Left lung (tissue), 10 donors: ENCODE measurements around the gene MMP25. TPM values are rescaled to one million over a fixed set of nuclear protein-coding genes. Genes with fewer than 3 reads are reported as not detected.

Experiments used
- ATAC-seq: fragments of 200-7000 bp; cut with Tn5 transposase; one replicate; pipeline ENCODE4 v1.9.1; 2020; ENCODE audit warnings: moderate library complexity
- DNase-seq, 4 donors: peaks; one replicate each; pipeline ENCODE4 v3.0.0-alpha.2; 2013 to 2020
- H3K27ac ChIP-seq, 2 donors: fragments of 200-600 bp; sonication (generic) in 1 of 2; one replicate each; pipeline versions ENCODE4 v1.5.0 to v1.8.0; 2020 to 2021
- H3K27me3 ChIP-seq, 2 donors: fragments of 200-600 bp; sonication (generic) in 1 of 2; one replicate each; pipeline versions ENCODE4 v1.5.0 to v1.8.0; 2020 to 2021
- H3K36me3 ChIP-seq, 2 donors: fragments of 200-600 bp; sonication (generic) in 1 of 2; one replicate each; pipeline versions ENCODE4 v1.5.0 to v1.8.0; 2020 to 2021
- H3K4me1 ChIP-seq, 2 donors: fragments of 200-600 bp; one replicate each; pipeline ENCODE4 v1.8.0; 2021
- H3K4me3 ChIP-seq, 2 donors: fragments of 200-600 bp; sonication (generic) in 1 of 2; one replicate each; pipeline versions ENCODE4 v1.5.0 to v1.8.0; 2020 to 2021; ENCODE audit warnings: mild to moderate bottlenecking in 1 of 2
- H3K9me3 ChIP-seq, 2 donors: fragments of 200-600 bp; sonication (generic) in 1 of 2; one replicate each; pipeline versions ENCODE4 v1.5.0 to v1.8.0; 2020 to 2021
- CTCF ChIP-seq, 2 donors: fragments of 200-600 bp; sonication (generic) in 1 of 2; IDR thresholded peaks; one replicate each; pipeline versions ENCODE4 v1.5.0 to v1.8.0; 2021; ENCODE audit warnings: antibody characterized with exemption in 2 of 2
- intact Hi-C, 2 donors: fragments of 100-400 bp; cut with DNase I; formaldehyde crosslinking; loops; one replicate each; pipeline versions ENCODE4 v1.11.2 to v1.14.2; 2022
- polyA plus RNA-seq, 6 donors: library from polyadenylated mRNA; unstranded; fragments of 120-200 nt; gene quantifications; one replicate each; pipeline ENCODE4 v1.2.1, GENCODE V29; 2013; ENCODE audit not compliant: insufficient read length in 6 of 6
- total RNA-seq, 2 donors: library from RNA; stranded (reverse); fragmentation: NEBNext Ultra II Directional; extraction: Animal tissue kit (Norgen Biotek cat#: 25700); gene quantifications; one replicate each; pipeline ENCODE4 v1.2.1, GENCODE V29; 2021
- donor health status: DM: no; HTN: yes; CAD: no.
- donor health status: DM: no; HTN: no; CAD: no.

The MMP25 gene
- total and polyA plus RNA-seq, 8 donors = 1.8 to 91.9 (median 2.4) TPM

DNA sequence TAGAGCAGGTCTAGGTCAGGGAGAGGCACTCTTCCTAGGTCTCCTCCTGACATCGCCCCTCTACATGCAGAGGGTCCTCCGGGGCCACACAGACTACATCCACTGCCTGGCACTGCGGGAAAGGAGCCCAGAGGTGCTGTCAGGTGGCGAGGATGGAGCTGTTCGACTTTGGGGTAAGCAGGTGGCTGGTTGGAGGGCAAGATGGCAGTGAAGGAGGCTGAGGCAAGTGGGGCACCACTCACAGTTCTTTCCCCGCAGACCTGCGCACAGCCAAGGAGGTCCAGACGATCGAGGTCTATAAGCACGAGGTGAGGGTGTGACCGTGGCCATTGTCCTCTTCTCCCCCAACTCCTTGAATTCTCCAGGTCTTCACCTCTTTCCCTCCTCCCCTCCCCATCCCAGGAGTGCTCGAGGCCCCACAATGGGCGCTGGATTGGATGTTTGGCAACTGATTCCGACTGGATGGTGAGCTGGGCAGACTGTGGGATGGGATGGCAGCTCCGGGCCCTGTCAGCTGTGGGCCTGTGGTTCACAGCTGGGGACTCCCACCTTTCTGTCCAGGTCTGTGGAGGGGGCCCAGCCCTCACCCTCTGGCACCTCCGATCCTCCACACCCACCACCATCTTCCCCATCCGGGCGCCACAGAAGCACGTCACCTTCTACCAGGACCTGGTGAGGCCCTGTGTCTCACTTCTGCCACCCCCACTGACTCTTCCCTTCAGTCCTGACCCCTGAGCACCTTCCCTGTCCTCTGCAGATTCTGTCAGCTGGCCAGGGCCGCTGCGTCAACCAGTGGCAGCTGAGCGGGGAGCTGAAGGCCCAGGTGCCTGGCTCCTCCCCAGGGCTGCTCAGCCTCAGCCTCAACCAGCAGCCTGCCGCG is 19.5 kb upstream of the MMP25 start:
- Histone ChIP-seq H3K36me3 (peaks cover 0 to 23% of the 10 kb centered on the region in 2 donors), H3K27me3 (peaks cover 24 to 36% of the 10 kb centered on the region in 2 donors), H3K4me3 (no peak overlapping the region), H3K27ac (no peak overlapping the region), H3K4me1 (peaks cover 21 to 58% of the 10 kb centered on the region in 2 donors), H3K9me3 (no peaks in the 10 kb centered on the region)
- no peak for ATAC-seq
- intact Hi-C loops = no loop called here
- no peak for TF ChIP-seq CTCF (IDR thresholded peaks at IDR 0.05)
- DNase-seq = no peak

DNA sequence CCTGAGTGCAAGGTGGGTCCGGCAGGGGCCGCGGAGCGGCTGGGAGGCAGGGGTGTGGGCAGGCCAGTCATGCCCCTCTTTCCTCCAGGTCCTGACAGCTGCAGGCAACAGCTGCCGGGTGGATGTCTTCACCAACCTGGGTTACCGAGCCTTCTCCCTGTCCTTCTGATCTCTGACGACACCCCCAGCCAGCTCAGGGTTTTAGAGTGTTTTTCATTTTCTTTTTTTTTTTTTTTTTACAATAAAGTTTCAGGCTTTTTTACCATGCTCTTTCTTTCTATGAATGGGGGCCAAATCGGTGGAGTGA is 18.9 kb upstream of the MMP25 start:
- DNase-seq (no peak), ATAC-seq (no peak)
- Histone ChIP-seq H3K4me3 (no peak overlapping the region), H3K36me3 (peaks cover 0 to 21% of the 10 kb centered on the region in 2 donors), H3K4me1 (peaks cover 16 to 52% of the 10 kb centered on the region in 2 donors), H3K27ac (no peak overlapping the region), H3K27me3 (peaks cover 25 to 42% of the 10 kb centered on the region in 2 donors), H3K9me3 (no peaks in the 10 kb centered on the region)
- TF ChIP-seq CTCF (IDR thresholded peaks at IDR 0.05) = no peak
- intact Hi-C loops = no loop called here

GRCh38 chr16:3027983-3028715 is 18.2 kb upstream of the MMP25 start:
- Histone ChIP-seq H3K9me3 (no peaks in the 10 kb centered on the region), H3K27ac (no peak overlapping the region), H3K4me3 (no peak overlapping the region), H3K36me3 (peaks cover 0 to 21% of the 10 kb centered on the region in 2 donors), H3K27me3 (peaks cover 32 to 49% of the 10 kb centered on the region in 2 donors), H3K4me1 (peaks cover 9 to 45% of the 10 kb centered on the region in 2 donors)
- DNase-seq (peak in 3 of 4 donors; percentile 86 to 98 (median 87)), ATAC-seq (peak; percentile 68)
- intact Hi-C loops = no loop called here
- peak; percentile 46 to 89 for TF ChIP-seq CTCF (IDR thresholded peaks at IDR 0.05)

- no peak for TF ChIP-seq CTCF (IDR thresholded peaks at IDR 0.05)
- peaks cover 33 to 56% of the 10 kb centered on the region in 2 donors for H3K27me3 ChIP-seq
- no peak overlapping the region for H3K4me3 ChIP-seq
- H3K4me1 ChIP-seq = peaks cover 6 to 39% of the 10 kb centered on the region in 2 donors
- no peak overlapping the region for H3K27ac ChIP-seq
- peaks cover 0 to 21% of the 10 kb centered on the region in 2 donors for H3K36me3 ChIP-seq
- intact Hi-C loops = no loop called here
- no peaks in the 10 kb centered on the region for H3K9me3 ChIP-seq
- no peak for DNase-seq
- ATAC-seq = no peak
These were observed 17.5 kb upstream of the MMP25 start for GRCh38 chr16:3028716-3029319.
